ENCODE results near the gene IARS2. TPM values are rescaled to one million over a fixed set of nuclear protein-coding genes. Genes with fewer than 3 reads are reported as not detected.
A peak's percentile ranks its signal among the peaks of the same experiment; 100 is the strongest.

The IARS2 gene
- total RNA-seq, 1 donor from 2014 or later, result 35.4 TPM

GRCh38 chr1:220113136-220113695 is 19.3 kb downstream of the IARS2 start:
- Mint-ChIP-seq H3K27ac (ENCODE audit: unreplicated experiment) (no peak overlapping the region), H3K9me3 (ENCODE audit: unreplicated experiment) (no peaks in the 10 kb centered on the region), H3K4me1 (ENCODE audit: low read depth, unreplicated experiment) (no peaks in the 10 kb centered on the region), H3K4me3 (ENCODE audit: unreplicated experiment) (no peak overlapping the region), H3K27me3 (ENCODE audit: unreplicated experiment) (no peaks in the 10 kb centered on the region), H3K36me3 (ENCODE audit: unreplicated experiment) (no peaks in the 10 kb centered on the region)
- DNase-seq, result no peak
- peak; percentile 57 for TF ChIP-seq CTCF (IDR thresholded peaks at IDR 0.05; ENCODE audit: partially characterized antibody, unreplicated experiment)

- Mint-ChIP-seq H3K9me3 (ENCODE audit: unreplicated experiment) (no peaks in the 10 kb centered on the region), H3K27me3 (ENCODE audit: unreplicated experiment) (no peaks in the 10 kb centered on the region), H3K4me1 (ENCODE audit: low read depth, unreplicated experiment) (no peaks in the 10 kb centered on the region), H3K36me3 (ENCODE audit: unreplicated experiment) (no peaks in the 10 kb centered on the region), H3K4me3 (ENCODE audit: unreplicated experiment) (no peak overlapping the region), H3K27ac (ENCODE audit: unreplicated experiment) (no peak overlapping the region)
- no peak for TF ChIP-seq CTCF (IDR thresholded peaks at IDR 0.05; ENCODE audit: partially characterized antibody, unreplicated experiment)
- DNase-seq, result no peak
Observed at GRCh38 chr1:220119043-220119512, 25.1 kb downstream of the IARS2 start.

GRCh38 chr1:220121791-220122530 is 28.0 kb downstream of the IARS2 start:
- TF ChIP-seq CTCF (IDR thresholded peaks at IDR 0.05; ENCODE audit: partially characterized antibody, unreplicated experiment), result no peak
- Mint-ChIP-seq H3K4me3 (ENCODE audit: unreplicated experiment) (no peak overlapping the region), H3K27me3 (ENCODE audit: unreplicated experiment) (no peaks in the 10 kb centered on the region), H3K4me1 (ENCODE audit: low read depth, unreplicated experiment) (no peaks in the 10 kb centered on the region), H3K27ac (ENCODE audit: unreplicated experiment) (no peak overlapping the region), H3K9me3 (ENCODE audit: unreplicated experiment) (no peaks in the 10 kb centered on the region), H3K36me3 (ENCODE audit: unreplicated experiment) (no peaks in the 10 kb centered on the region)
- DNase-seq, result no peak

- Mint-ChIP-seq H3K27ac (ENCODE audit: unreplicated experiment) (no peak overlapping the region), H3K9me3 (ENCODE audit: unreplicated experiment) (no peaks in the 10 kb centered on the region), H3K4me1 (ENCODE audit: low read depth, unreplicated experiment) (no peaks in the 10 kb centered on the region), H3K36me3 (ENCODE audit: unreplicated experiment) (no peaks in the 10 kb centered on the region), H3K4me3 (ENCODE audit: unreplicated experiment) (no peak overlapping the region), H3K27me3 (ENCODE audit: unreplicated experiment) (no peaks in the 10 kb centered on the region)
- DNase-seq, result no peak
- no peak for TF ChIP-seq CTCF (IDR thresholded peaks at IDR 0.05; ENCODE audit: partially characterized antibody, unreplicated experiment)
Observed at GRCh38 chr1:220123066-220123465, 29.1 kb downstream of the IARS2 start.

- TF ChIP-seq CTCF (IDR thresholded peaks at IDR 0.05; ENCODE audit: partially characterized antibody, unreplicated experiment), result peak; percentile 30
- H3K27me3 Mint-ChIP-seq (ENCODE audit: unreplicated experiment), result no peaks in the 10 kb centered on the region
- no peaks in the 10 kb centered on the region for H3K36me3 Mint-ChIP-seq (ENCODE audit: unreplicated experiment)
- DNase-seq, result peak; percentile 36
- no peaks in the 10 kb centered on the region for H3K4me1 Mint-ChIP-seq (ENCODE audit: low read depth, unreplicated experiment)
- H3K4me3 Mint-ChIP-seq (ENCODE audit: unreplicated experiment), result no peak overlapping the region
- no peak overlapping the region for H3K27ac Mint-ChIP-seq (ENCODE audit: unreplicated experiment)
- H3K9me3 Mint-ChIP-seq (ENCODE audit: unreplicated experiment), result no peaks in the 10 kb centered on the region
Observed at GRCh38 chr1:220123889-220124288, 30.0 kb downstream of the IARS2 start.

Data from glutamatergic neuron (in vitro differentiated cells).